Measurements from ENCODE around the gene TOPBP1.

DNA sequence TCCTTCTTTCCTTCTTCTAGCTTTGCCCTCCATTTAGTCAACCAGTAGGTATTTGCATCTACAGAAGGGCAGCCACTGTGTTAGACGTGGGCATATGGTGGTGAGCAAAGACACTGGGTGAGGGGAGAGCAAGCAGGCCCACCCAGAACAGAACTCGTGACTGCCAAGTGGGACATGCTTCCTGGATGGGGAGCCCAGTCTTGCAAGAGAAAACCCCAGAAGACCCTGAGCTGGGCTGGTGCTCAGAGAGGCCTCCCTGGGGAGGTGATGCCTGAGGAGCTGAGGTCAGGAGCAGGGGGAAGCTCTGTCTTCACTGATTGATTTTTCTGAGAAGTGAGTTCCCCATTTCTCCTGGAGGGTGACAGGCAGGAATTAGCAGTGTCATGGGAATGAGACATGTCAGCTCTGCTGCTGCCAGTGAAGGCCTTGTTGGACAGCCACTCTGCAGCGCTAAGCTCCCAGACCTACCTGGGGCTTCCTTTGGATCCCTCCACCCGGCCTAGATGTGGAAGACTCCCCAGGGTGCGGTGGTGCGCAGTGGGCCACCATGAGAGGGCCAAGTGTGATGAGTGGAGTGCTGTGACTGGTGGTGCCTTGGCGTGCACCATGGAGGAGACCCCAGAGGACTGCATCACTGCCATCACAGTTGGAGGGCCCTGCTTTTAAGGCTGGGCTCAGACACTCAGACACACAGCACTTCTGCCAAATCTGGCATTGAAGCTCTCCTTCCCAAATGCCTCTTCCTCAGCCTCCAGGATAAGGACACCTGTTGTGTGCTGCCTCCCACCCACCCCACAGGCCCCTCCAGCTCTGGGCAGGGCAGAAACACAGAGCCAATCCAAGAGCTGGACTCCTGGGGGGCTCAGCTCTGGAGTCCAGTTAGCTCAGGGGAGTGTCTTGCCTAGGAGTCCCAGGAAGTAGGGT lies 40.0 kb upstream of the TOPBP1 start:
- TF ChIP-seq CTCF (IDR thresholded peaks at IDR 0.05) (no peak), POLR2A (IDR thresholded peaks at IDR 0.05) (no peak)
